HEK293 (cell line): ENCODE results near the gene TSSK3.
A peak's percentile ranks its signal among the peaks of the same experiment; 100 is the strongest.

ENCODE experiments used
- CTCF ChIP-seq: fragments of 450-650 bp; formaldehyde crosslinking; IDR thresholded peaks from 2 replicates; pipeline ENCODE4 v1.5.1; 2016; ENCODE audit warnings: missing biosample characterization, missing genetic modification characterization
- GLI2 ChIP-seq: fragments of 450-650 bp; formaldehyde crosslinking; IDR thresholded peaks from 2 replicates; pipeline ENCODE4; 2017; ENCODE audit warnings: missing biosample characterization, missing genetic modification characterization, low read depth, borderline replicate concordance
- KLF1 ChIP-seq: fragments of 450-650 bp; formaldehyde crosslinking; IDR thresholded peaks from 2 replicates; pipeline ENCODE4 v1.5.1; 2016; ENCODE audit warnings: missing biosample characterization, missing genetic modification characterization
- REST ChIP-seq: fragments of 450-650 bp; formaldehyde crosslinking; IDR thresholded peaks from 2 replicates; pipeline ENCODE4 v1.5.1; 2016; ENCODE audit warnings: missing biosample characterization, missing genetic modification characterization
- TCF7L2 ChIP-seq: IDR thresholded peaks from 2 replicates; pipeline ENCODE4 v1.6.1; 2011; ENCODE audit warnings: low read depth, mild to moderate bottlenecking, inconsistent platforms, low read length, moderate library complexity, borderline replicate concordance
- ZBTB1 ChIP-seq: fragments of 450-650 bp; formaldehyde crosslinking; IDR thresholded peaks from 2 replicates; pipeline ENCODE4 v1.5.1; 2016; ENCODE audit warnings: missing biosample characterization, missing genetic modification characterization
- ZBTB7A ChIP-seq: fragments of 450-650 bp; formaldehyde crosslinking; IDR thresholded peaks from 2 replicates; pipeline ENCODE4 v1.5.1; 2016; ENCODE audit warnings: low read depth, missing biosample characterization, missing genetic modification characterization
- ZNF169 ChIP-seq: fragments of 450-650 bp; formaldehyde crosslinking; IDR thresholded peaks from 2 replicates; pipeline ENCODE4 v1.5.1; 2016; ENCODE audit warnings: missing biosample characterization, missing genetic modification characterization
- ZNF274 ChIP-seq, 2 experiments: fragments of 200-500 bp in 1 of 2; fragments of 450-650 bp in 1 of 2; sonication (Bioruptor generic) in 1 of 2; formaldehyde crosslinking in 1 of 2; IDR thresholded peaks; 2 replicates each; pipeline versions ENCODE4 v1.5.1 to v1.6.1; 2014 to 2016; ENCODE audit warnings: borderline replicate concordance in 1 of 2, inconsistent platforms in 1 of 2, low read length in 1 of 2, missing biosample characterization in 1 of 2, missing genetic modification characterization in 1 of 2
- ZNF449 ChIP-seq: fragments of 450-650 bp; formaldehyde crosslinking; IDR thresholded peaks from 2 replicates; pipeline ENCODE4 v1.5.1; 2017; ENCODE audit warnings: missing biosample characterization, mild to moderate bottlenecking, missing genetic modification characterization, moderate library complexity
- ZNF561 ChIP-seq: fragments of 450-650 bp; IDR thresholded peaks from 2 replicates; pipeline ENCODE4 v1.5.1; 2018; ENCODE audit warnings: missing biosample characterization, missing genetic modification characterization, borderline replicate concordance
- ZNF670 ChIP-seq: fragments of 450-650 bp; formaldehyde crosslinking; IDR thresholded peaks from 2 replicates; pipeline ENCODE4 v1.5.1; 2016; ENCODE audit warnings: missing biosample characterization, missing genetic modification characterization, low read depth

DNA sequence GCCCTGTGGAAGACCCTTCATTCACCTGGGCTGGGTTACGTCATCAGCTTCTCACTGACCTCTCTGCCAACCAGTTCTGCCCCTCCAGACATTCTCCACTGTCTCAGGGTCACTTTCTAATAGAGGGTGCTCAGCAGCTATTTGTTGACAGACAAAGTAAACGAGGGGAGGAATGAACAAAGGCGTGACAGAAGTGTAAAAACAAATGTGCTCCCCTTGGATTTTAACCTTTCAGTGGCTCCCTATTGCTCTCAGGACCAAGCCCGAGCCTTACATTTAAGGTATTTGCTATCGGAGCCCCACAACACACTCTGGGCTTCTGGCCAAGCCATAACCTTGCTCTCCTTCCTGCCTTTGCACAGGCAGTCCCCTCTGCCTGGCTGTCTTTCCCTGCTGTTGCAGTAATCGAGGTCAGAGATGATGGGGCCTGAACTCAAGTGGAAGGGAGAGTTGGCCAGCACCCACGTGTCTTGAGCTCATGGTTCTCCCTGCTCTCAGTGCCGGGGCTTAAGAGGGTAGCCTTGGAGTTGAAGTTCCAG is 17.0 kb upstream of the TSSK3 start:
- TF ChIP-seq CTCF (tag by site-specific recombination) = no peak
- peak; percentile 84 for TF ChIP-seq ZNF449 (tag by site-specific recombination)
- no peak for TF ChIP-seq TCF7L2
- no peak for TF ChIP-seq ZBTB7A (tag by site-specific recombination)
- no peak for TF ChIP-seq ZNF670
- no peak for TF ChIP-seq KLF1 (tag by site-specific recombination)
- no peak for TF ChIP-seq REST (tag by site-specific recombination)
- no peak for TF ChIP-seq ZNF274 (IDR thresholded peaks at IDR 0.05; ENCODE audit: low read length)
- no peak for TF ChIP-seq ZNF274 (tag by site-specific recombination; IDR thresholded peaks at IDR 0.05; ENCODE audit: borderline replicate concordance)
- no peak for TF ChIP-seq ZBTB1 (tag by site-specific recombination)
- no peak for TF ChIP-seq ZNF169
- TF ChIP-seq GLI2 (tag by site-specific recombination) = no peak
- no peak for TF ChIP-seq ZNF561 (tag by site-specific recombination)
